Testis (tissue), 2 donors: ENCODE data around the gene SLC24A3.

Source experiments
- POLR2A ChIP-seq: fragments of 450-650 bp; IDR thresholded peaks from one replicate; pipeline ENCODE4 v1.6.1; 2017; ENCODE audit warnings: antibody characterized with exemption, mild to moderate bottlenecking, moderate library complexity
- TF ChIP-seq, protein P1 (sequence below), 3 experiments: fragments of 450-650 bp in 2 of 3; fragments of 200-600 bp in 1 of 3; sonication (generic) in 1 of 3; IDR thresholded peaks; one replicate each; pipeline ENCODE4 v1.5.1; 2016 to 2019; ENCODE audit warnings: antibody characterized with exemption in 3 of 3, mild to moderate bottlenecking in 2 of 3, moderate library complexity in 1 of 3

DNA sequence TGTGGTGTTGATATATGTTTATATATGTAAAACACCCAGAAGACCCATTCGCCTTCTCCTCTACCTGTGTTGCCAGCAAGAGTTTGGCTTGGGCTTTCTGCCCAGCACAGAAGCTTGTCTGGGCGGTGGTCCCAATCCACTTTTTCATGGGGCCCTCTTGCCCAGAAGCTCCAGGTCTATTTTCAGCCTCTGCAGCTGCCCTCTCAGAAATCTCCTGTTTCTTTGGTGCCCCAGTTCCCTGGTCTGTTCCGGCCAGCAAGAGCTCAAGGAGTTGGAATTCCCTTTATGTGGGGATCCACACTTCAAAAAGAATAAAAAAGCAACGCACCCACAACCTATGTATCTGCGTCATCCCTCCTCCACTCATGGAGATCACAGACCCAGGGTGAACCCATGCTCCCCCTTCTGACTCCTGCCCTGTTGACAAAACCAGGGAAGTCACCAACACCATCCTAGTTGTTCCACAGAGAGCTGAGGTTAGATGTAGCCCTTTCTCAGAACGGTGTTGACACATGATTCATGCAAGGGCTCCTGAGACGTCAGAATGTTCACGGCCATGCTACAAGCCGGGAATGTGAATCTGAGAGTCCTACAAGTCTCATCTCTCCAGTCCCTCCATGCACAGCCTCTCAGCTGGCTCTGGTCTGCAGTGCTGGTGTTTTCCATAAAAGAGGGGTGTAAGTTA is 388.8 kb downstream of the SLC24A3 start:
- no peak for TF ChIP-seq POLR2A
- TF ChIP-seq, protein P1, sequence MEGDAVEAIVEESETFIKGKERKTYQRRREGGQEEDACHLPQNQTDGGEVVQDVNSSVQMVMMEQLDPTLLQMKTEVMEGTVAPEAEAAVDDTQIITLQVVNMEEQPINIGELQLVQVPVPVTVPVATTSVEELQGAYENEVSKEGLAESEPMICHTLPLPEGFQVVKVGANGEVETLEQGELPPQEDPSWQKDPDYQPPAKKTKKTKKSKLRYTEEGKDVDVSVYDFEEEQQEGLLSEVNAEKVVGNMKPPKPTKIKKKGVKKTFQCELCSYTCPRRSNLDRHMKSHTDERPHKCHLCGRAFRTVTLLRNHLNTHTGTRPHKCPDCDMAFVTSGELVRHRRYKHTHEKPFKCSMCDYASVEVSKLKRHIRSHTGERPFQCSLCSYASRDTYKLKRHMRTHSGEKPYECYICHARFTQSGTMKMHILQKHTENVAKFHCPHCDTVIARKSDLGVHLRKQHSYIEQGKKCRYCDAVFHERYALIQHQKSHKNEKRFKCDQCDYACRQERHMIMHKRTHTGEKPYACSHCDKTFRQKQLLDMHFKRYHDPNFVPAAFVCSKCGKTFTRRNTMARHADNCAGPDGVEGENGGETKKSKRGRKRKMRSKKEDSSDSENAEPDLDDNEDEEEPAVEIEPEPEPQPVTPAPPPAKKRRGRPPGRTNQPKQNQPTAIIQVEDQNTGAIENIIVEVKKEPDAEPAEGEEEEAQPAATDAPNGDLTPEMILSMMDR (IDR thresholded peaks at IDR 0.05), result no peak
